GM12865 (cell line): ENCODE data around the gene CNIH3.

Source experiments
- DNase-seq: peaks from one replicate; pipeline ENCODE4 v3.0.0; 2010; ENCODE audit warnings: low read depth
- H3K4me3 ChIP-seq: 2 replicates; pipeline ENCODE4 v1.5.1; 2011; ENCODE audit warnings: mild to moderate bottlenecking, low read depth, low read length, control low read depth
- CTCF ChIP-seq: IDR thresholded peaks from 2 replicates; pipeline ENCODE4 v1.5.1; 2011; ENCODE audit warnings: low read length, control low read depth, low read depth, inconsistent platforms; ENCODE audit not compliant: insufficient read depth; ENCODE audit errors: missing control alignments

The CNIH3 gene

GRCh38 chr1:224761245-224761644 lies 145.1 kb downstream of the CNIH3 start:
- no peak for TF ChIP-seq CTCF
- DNase-seq: no peak
- no peak overlapping the region for H3K4me3 ChIP-seq

GRCh38 chr1:224762046-224762445 lies 145.9 kb downstream of the CNIH3 start:
- DNase-seq: no peak
- no peak overlapping the region for H3K4me3 ChIP-seq
- no peak for TF ChIP-seq CTCF

GRCh38 chr1:224762701-224763100 lies 146.6 kb downstream of the CNIH3 start:
- no peak for TF ChIP-seq CTCF
- no peak overlapping the region for H3K4me3 ChIP-seq
- no peak for DNase-seq

GRCh38 chr1:224763126-224763775 lies 147.1 kb downstream of the CNIH3 start:
- H3K4me3 ChIP-seq: no peak overlapping the region
- TF ChIP-seq CTCF: no peak
- no peak for DNase-seq

GRCh38 chr1:224766266-224766665 lies 150.1 kb downstream of the CNIH3 start:
- no peak for DNase-seq
- no peak overlapping the region for H3K4me3 ChIP-seq
- TF ChIP-seq CTCF: no peak

GRCh38 chr1:224767031-224767430 lies 150.9 kb downstream of the CNIH3 start:
- DNase-seq: no peak

More at GRCh38 chr1:224767031-224767430, 150.9 kb downstream of the CNIH3 start:
- TF ChIP-seq CTCF: no peak
- H3K4me3 ChIP-seq: no peak overlapping the region
